HG03354 (cell line): ENCODE results near the gene NCAPH2.

Source experiments
- ATAC-seq: cut with Tn5 transposase; IDR thresholded peaks from one replicate; pipeline ENCODE4 v1.9.1; 2021; ENCODE audit warnings: mild to moderate bottlenecking; ENCODE audit not compliant: unreplicated experiment, poor library complexity, severe bottlenecking

The NCAPH2 gene

DNA sequence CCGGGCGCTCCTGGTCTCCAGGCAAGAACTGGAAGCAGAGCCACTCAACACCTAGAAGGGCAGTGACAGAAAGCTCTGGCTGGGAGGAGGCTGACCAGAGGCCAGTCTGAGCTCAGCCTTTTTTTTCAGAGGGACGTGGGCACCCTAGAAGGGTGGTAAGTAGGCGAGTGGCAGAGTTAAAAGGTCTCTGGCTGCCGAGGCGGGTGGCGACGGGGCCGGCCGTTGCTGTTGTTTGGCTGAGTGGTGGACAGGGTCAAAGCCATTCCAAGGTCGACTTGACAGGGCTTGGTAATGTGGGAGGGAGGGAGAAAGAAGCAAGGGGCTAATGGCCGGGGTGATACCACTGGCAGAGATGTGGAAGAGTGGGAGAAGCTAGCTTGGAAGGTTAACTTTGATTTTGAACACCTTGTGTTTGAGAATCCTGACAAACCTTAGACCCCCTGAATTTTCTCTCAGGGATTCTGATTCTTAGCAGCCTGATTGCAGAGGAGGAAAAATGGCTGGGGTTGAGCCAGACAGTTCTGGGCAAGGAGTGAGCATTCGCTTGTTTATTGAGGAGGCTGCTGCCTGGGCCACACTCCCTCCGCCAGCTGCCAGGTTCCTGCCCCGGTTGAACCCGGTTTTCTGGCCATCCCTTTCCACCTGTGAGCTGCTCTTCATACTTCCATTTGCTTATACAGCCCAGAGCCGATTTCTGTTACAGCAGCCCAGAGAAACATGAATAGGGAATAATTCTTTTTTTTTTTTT, 55.6 kb downstream of the NCAPH2 start:
- ATAC-seq: no peak

DNA sequence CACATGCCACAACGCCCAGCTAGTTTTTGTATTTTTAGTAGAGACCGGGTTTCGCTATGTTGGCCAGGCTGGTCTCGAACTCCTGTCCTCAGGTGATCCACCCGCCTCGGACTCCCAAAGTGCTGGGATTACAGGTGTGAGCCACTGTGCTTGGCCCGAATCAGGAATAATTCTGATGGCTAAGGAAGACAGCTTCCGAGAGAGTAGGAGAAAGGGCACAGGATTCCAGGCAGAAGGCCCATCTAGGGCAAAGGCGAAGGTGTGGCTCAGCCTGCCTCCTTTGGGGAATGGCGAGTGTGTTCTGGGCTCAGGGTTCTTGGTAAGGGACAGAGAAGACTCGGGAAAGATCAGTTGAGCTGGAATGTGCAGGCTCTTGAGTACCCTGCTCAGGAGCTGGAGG, 56.3 kb downstream of the NCAPH2 start:
- no peak for ATAC-seq

DNA sequence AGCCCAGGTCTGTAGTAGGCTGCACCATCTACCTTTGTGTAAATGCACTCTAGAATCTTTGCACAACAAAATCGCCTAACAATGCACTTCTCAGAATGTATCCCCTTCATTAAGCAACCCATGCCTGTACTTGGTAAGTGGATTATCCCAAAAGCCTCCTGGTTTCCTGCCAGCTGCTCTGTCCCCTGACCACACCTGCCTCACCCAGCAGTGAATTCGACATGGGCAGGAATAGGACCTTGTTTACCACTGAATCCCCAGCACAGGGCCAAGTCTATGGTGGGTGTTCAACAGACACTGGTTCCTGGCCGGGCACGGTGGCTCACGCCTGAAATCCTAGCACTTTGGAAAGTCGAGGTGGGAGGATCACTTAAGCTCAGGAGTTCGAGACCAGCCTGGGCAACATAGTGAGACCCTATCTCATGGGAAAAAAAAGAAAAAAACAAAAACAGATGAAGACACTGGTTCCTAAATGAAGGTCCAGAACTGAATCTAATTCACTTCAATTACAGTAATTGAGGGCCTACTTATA, 59.8 kb downstream of the NCAPH2 start:
- ATAC-seq: no peak

DNA sequence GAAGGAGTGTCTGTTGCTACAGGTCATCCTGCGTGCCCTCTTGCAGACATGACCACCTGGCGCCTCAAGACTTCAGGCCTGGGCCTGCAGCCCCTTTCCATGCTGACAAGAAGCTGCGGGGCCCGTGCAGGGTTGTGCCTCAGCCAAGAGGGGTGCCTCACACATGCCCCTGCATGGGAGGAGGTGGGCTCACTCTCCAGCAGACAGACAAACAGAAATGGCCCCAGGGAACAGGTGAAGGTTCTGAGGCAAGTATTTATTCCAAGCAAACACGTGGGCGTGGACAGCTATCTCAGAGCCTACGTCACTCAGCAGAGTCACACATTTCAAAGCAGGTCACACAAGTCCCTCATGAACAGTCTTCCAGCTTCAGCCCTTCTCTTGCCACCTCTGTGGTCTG, 60.6 kb downstream of the NCAPH2 start:
- no peak for ATAC-seq

DNA sequence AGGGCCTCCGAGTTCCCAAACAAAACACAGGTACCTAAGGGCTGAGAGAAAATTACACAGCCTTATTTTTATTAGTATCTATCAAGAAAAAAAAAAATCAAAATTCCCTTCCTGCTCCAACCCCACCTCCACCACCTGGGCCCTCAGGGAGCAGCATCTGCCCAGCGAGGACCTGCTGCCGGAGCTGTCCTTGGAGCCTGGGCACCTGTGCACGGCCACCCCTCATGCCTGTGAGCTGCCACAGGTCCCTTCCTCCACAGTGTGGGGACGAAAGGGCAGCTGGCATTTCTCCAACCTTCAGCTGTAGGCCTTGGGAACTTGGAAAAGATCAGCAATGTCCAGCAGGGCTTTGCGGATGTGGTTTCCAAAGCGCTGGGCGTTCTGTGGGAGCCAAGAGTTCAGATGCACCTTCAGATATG, 61.0 kb downstream of the NCAPH2 start:
- ATAC-seq: no peak

DNA sequence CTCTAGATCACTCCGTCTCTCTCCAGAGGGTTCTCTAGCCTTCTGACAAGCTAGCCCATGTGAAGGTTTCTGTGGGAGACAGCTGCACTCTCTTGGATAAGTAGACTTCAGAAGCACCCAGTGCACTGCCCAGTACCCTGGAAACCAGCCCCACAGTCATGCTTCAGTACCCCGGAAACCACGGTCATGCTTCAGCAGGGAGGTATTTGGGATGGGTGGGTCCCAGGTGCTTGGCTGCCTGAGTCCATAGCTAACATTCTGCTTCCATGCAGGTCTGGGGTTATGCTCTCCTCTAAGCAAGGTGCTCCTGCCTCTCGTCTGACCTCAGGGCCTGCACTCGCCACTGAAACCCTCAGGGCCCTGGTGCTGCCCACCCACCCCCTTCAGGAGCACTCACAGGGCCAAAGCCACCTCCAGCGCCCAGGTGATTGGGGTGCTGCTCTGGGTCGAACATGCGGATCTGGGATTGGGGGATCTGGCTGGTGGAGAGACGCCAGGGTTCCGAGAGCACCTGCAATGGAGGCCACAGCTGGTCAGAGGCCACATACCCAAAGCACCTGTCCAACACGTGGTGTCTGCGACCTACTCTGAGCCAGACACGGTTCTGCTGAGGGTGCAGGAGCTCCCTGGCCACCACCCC, 62.0 kb downstream of the NCAPH2 start:
- no peak for ATAC-seq

DNA sequence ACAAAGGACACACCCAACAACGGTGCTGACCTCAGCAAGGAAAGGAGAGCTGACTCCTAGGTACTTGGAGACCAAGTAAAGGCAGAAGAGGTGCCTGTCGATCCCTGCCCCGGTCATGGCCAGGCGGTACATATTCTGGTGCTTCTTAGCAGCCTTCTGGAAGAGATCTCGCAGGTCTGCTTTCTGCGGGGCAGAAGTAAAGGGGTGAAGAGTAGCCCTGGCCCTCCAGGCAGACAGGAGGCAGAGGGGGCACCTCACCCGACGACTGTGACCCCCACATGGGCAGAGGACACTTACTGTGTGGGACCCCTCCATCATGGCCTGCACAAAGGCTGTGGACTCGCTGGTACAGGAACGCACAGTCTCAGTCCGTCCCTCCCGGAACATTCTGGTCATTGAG, 62.8 kb downstream of the NCAPH2 start:
- ATAC-seq: no peak

DNA sequence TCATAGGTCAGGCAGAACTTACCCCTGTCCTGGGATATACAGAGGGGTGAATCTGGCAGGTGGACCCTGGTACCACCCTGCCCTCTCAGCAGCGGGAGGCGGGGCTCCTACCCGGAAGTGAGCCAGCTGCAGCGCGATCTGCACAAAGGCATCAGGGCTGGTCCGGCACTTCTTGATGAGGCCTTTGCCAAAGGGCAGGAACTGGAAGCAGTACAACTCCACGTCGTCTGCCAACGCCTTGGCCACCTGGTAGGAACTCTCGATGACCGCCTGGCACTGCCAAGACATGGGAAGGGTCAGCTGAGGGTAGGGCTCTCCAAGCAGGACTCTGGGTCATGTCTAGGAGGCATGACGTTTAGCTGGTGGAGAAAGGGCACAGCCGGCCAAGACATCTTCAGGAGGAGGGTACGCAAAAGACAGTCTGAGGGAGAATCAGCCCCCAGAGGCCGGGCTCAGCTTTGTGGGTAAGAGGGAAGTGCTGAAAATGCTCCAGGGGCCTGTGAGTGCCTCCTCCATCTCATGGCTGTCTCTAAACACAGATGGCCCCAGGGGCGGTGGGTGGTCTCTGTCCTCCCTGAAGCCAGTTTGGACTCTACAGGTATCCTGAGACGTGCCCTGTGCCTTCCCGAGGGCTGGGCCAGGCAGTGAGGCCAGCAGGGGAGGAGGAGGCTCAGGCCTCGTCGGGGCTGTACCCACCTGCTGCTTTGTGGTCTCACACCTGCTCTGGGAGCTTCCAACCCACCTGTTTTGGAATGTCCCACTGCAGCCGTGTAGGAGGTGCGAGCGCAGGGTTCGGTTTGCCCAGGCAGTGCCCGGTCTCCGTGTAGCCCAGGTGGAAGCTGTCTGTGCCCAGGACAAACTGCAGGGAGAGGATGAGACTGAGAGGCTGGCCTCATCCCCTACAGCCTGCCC, 63.5 kb downstream of the NCAPH2 start:
- ATAC-seq: no peak

DNA sequence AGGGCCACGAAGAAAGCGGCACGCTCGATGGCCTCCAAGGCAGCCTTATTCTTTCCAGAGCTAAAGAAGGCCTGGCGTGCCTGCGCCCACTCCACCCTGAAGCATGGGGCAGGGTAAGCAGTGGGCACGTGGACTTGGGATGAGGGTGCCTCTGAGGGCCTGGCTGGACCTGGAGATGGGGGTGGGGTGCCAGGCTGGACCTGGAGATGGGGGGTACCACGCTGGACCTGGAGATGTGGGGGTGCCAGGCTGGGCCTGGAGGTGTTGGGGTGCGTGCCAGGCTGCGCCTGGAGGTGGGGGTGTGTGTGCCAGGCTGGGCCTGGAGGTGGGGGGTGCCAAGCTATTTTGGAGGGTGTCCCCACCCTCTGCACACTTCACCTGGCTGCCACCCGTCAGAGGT, 64.9 kb downstream of the NCAPH2 start:
- no peak for ATAC-seq

DNA sequence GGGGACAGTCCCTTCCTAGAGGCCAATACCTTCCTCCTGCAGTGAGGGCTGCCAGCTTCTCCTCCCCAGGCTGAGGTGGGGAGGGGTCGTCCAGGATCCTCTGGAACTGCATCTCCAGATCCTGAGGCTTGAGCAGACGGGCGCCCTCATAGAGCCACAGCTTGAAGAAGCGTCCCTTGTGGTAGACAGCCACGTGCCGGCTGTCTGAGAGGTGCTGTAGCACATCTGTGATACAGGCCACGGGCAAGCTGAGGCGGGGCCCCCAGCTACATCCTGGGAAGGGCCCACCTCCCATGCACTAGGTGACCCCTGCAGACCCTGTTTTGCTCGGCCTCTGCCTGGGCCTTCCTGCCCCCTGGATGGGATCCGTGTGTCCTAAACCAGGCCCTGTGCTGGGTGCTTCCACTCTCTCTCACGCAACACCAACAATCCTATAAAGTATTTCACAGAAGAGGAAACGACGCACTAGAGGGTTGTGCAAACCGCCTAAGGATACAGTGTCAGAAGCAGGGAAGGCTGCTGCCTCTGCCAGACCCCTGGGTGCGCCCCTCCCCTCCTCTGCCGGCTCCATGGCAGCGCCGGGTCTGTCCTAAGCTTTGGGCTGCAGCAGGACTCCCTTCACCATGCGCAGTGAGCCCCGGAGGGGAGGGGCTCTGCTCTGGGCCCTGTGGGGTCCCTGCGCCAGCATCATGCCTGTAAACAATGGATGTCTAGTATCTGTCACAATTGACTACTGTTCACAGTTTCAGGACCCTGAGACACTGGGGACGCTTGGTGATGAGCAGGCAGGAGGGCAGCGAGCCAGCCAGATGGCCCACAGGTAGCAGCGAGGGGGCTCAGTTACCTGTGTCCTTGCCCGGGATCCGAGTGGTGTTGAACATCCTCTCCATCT, 65.7 kb downstream of the NCAPH2 start:
- ATAC-seq: no peak

DNA sequence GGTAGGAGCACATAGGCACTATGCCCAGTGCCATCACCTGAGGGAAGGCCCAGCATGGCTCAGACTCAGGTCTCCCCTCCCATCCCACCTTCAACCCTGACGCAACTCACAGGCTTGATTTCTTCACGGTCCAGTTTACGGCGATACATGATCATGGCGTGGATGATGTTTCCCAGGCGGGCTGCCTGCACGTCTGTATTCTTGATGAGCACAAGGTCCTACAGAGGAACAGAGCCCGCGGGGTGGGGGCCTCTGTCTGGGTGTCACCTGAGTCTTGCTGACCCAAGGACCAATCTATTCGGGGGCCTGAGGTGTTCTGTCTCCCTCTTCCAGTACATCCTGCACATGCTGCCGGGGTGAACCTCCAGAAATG, 66.3 kb downstream of the NCAPH2 start:
- no peak for ATAC-seq
